Osteocyte (in vitro differentiated cells): ENCODE measurements around the gene LRP1B. TPM values are rescaled to one million over a fixed set of nuclear protein-coding genes. Genes with fewer than 3 reads are reported as not detected.

Experiments
- DNase-seq: peaks from one replicate; pipeline ENCODE4 v3.0.0; 2021; ENCODE audit warnings: mixed read lengths; ENCODE audit not compliant: unreplicated experiment; ENCODE audit errors: extremely low spot score
- H3K27ac Mint-ChIP-seq: one replicate; pipeline ENCODE4 v1.8.0; 2021; ENCODE audit warnings: mild to moderate bottlenecking, mixed read lengths; ENCODE audit not compliant: unreplicated experiment
- H3K27me3 Mint-ChIP-seq: one replicate; pipeline ENCODE4 v1.8.0; 2021; ENCODE audit warnings: mixed read lengths; ENCODE audit not compliant: unreplicated experiment
- H3K36me3 Mint-ChIP-seq: one replicate; pipeline ENCODE4 v1.8.0; 2021; ENCODE audit warnings: mixed read lengths; ENCODE audit not compliant: unreplicated experiment
- H3K4me1 Mint-ChIP-seq: one replicate; pipeline ENCODE4 v1.8.0; 2021; ENCODE audit warnings: mixed read lengths; ENCODE audit not compliant: unreplicated experiment
- H3K4me3 Mint-ChIP-seq: one replicate; pipeline ENCODE4 v1.8.0; 2021; ENCODE audit warnings: mild to moderate bottlenecking, moderate library complexity, mixed read lengths; ENCODE audit not compliant: unreplicated experiment
- H3K9me3 Mint-ChIP-seq: one replicate; pipeline ENCODE4 v1.8.0; 2021; ENCODE audit warnings: mixed read lengths; ENCODE audit not compliant: unreplicated experiment
- total RNA-seq: library from RNA; stranded (reverse); gene quantifications from 2 replicates; pipeline ENCODE4 v1.2.1, GENCODE V29; 2021
- TF ChIP-seq, protein P1 (sequence below): fragments of 200-600 bp; sonication (generic); IDR thresholded peaks from 2 replicates; pipeline ENCODE4 v1.5.0; 2021; ENCODE audit warnings: antibody characterized with exemption, mild to moderate bottlenecking, moderate library complexity

Gene LRP1B
- total RNA-seq, 1 donor from 2014 or later = 3.6 TPM

DNA sequence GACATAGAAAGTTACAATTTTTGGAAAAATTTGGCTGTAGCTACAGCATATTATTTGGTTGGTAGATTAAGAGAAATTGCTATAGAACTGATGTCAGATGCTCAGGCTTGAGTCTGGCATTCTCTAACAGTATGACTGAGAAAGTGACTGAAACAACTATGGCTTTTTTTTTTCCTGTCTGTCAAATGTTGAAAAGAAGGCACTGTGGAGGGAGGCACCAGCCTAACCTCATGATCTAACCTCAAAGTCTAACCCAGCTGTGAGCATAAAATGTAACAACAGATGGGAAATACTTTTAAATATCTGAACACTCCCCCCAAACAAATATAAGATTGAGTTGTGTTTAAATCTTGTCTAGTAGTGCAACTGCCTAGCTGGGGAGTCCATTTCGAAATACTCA is 629.1 kb downstream of the LRP1B start:
- peaks cover 19% of the 10 kb centered on the region for H3K4me1 Mint-ChIP-seq
- TF ChIP-seq, protein P1, sequence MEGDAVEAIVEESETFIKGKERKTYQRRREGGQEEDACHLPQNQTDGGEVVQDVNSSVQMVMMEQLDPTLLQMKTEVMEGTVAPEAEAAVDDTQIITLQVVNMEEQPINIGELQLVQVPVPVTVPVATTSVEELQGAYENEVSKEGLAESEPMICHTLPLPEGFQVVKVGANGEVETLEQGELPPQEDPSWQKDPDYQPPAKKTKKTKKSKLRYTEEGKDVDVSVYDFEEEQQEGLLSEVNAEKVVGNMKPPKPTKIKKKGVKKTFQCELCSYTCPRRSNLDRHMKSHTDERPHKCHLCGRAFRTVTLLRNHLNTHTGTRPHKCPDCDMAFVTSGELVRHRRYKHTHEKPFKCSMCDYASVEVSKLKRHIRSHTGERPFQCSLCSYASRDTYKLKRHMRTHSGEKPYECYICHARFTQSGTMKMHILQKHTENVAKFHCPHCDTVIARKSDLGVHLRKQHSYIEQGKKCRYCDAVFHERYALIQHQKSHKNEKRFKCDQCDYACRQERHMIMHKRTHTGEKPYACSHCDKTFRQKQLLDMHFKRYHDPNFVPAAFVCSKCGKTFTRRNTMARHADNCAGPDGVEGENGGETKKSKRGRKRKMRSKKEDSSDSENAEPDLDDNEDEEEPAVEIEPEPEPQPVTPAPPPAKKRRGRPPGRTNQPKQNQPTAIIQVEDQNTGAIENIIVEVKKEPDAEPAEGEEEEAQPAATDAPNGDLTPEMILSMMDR = no peak
- no peak overlapping the region for H3K4me3 Mint-ChIP-seq
- no peaks in the 10 kb centered on the region for H3K36me3 Mint-ChIP-seq
- peaks cover 6% of the 10 kb centered on the region for H3K9me3 Mint-ChIP-seq
- no peak for DNase-seq
- H3K27ac Mint-ChIP-seq = no peak overlapping the region
- H3K27me3 Mint-ChIP-seq = no peaks in the 10 kb centered on the region

DNA sequence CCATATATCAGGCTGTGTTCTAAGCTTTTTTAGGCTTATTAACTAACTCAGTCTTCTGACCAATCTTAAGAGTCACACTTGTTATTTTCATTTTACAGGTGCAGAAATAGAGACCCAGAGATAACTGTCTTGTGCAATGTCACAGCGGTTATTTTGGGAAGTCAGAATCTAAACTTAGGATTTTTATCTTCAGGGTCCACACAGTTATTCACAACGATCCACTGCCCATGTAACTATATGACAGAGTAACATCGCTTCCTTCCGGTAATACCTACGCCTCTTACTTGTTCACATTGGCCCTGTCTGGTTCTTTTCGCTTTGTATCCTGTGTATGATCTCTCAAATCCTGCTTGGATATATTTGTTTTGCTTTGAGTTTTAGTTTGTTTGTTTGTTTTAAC is 631.7 kb downstream of the LRP1B start:
- Mint-ChIP-seq H3K4me1 (peaks cover 22% of the 10 kb centered on the region), H3K27ac (no peak overlapping the region)

GRCh38 chr2:141498561-141498960 is 632.3 kb downstream of the LRP1B start:
- TF ChIP-seq, protein P1 = no peak
- H3K4me3 Mint-ChIP-seq = no peak overlapping the region
- H3K9me3 Mint-ChIP-seq = peaks cover 6% of the 10 kb centered on the region
- no peak overlapping the region for H3K27ac Mint-ChIP-seq
- peaks cover 22% of the 10 kb centered on the region for H3K4me1 Mint-ChIP-seq
- H3K27me3 Mint-ChIP-seq = no peaks in the 10 kb centered on the region
- H3K36me3 Mint-ChIP-seq = no peaks in the 10 kb centered on the region
- DNase-seq = no peak

More for the DNA sequence above, 631.7 kb downstream of the LRP1B start:
- Mint-ChIP-seq H3K36me3 (no peaks in the 10 kb centered on the region), H3K9me3 (peaks cover 6% of the 10 kb centered on the region), H3K4me3 (no peak overlapping the region), H3K27me3 (no peaks in the 10 kb centered on the region)
- no peak for DNase-seq
- TF ChIP-seq, protein P1 = no peak

DNA sequence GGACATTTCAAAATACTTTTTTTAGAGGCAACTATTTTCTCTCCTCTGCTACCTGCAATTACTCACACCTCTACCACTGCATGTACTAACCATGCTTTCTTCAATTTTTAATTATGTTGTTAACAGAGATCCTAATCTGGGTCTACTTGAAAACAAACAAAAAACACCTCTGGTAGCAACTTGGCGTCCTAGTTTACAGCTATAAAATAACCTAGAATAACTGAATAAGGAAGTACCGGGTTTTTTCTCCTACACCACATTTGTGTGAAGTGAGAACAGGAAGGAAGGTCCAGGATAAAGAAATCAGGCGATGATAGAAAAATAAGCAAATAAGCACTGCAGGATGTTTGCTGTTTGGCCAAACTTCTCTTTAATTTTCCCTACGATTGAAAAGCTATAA is 633.5 kb downstream of the LRP1B start:
- DNase-seq = no peak
- no peak overlapping the region for H3K4me3 Mint-ChIP-seq
- H3K9me3 Mint-ChIP-seq = peaks cover 6% of the 10 kb centered on the region
- H3K27ac Mint-ChIP-seq = no peak overlapping the region
- no peaks in the 10 kb centered on the region for H3K36me3 Mint-ChIP-seq
- no peaks in the 10 kb centered on the region for H3K27me3 Mint-ChIP-seq
- H3K4me1 Mint-ChIP-seq = peaks cover 24% of the 10 kb centered on the region
- TF ChIP-seq, protein P1 = no peak

- Mint-ChIP-seq H3K27me3 (no peaks in the 10 kb centered on the region), H3K9me3 (peaks cover 6% of the 10 kb centered on the region), H3K27ac (no peak overlapping the region), H3K36me3 (no peaks in the 10 kb centered on the region), H3K4me1 (peaks cover 27% of the 10 kb centered on the region), H3K4me3 (no peak overlapping the region)
- TF ChIP-seq, protein P1 = no peak
- DNase-seq = no peak
Measured at GRCh38 chr2:141496810-141497209, 634.0 kb downstream of the LRP1B start.
